Hematopoietic multipotent progenitor cell (in vitro differentiated cells): Measurements from ENCODE around the gene PHF24. TPM values are rescaled to one million over a fixed set of nuclear protein-coding genes. Genes with fewer than 3 reads are reported as not detected.
"Not testable (repeated sequence)": the region's sequence is repeated elsewhere in the genome, so short reads cannot be mapped to it uniquely, and the experiment has no call there.

Source experiments
- DNase-seq, 3 donors: peaks; one replicate each; pipeline ENCODE4 v3.0.0-alpha.2; 2011 to 2015; ENCODE audit warnings: low read depth in 2 of 3, low spot score in 2 of 3
- total RNA-seq: library from RNA; depleted of rRNA; stranded (reverse); fragments of >200 nt; gene quantifications from one replicate; pipeline ENCODE4 v1.2.3, GENCODE V29; 2012

PHF24 gene
- total RNA-seq = under 0.01 TPM

DNA sequence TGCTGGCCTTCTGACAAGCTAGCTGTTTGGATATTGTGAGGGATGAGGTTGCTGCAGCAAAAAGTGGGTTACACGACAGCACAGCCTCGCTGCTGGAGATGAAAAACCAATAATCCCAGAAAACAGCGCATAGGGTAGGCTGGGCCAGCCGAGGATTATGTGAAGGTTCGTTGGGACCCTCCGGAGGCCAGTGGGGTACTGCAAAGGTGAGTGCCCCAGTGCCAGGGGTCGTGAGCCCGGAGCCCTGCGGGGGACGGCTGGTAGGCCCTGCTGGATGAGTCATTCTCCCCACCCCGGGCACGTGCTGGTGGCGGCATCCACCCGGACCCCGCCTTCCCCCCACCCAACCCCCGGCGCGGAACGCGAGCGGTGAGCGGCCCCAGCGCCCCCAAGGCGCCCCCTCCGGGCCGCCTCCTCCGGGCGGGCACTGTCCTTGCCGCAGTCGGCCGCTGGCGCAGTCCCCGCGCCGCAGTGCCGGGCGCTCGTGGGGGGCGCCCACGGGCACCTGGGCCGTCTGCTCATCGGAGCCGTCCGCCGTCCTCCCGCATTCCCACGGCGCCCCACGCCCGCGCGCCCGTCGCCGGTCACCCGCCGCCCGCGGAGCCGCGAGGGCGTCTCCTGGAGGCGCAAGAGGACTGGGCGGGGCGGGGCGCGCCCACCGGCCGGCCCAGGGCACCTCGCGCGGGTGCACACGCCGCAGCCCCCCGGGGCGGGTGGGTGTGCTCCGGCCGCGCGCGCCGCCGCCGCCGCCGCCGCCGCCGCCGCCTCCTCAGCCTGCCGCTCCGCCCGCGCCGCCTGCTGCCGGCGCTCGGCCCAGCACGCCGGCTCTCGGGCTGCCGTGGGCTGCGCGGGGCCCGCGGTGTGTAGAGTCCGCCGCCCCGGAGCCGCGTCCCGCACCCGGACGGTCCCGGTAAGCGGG, at the start of gene PHF24:
Gene PHF24, plus strand, starts transcription at position 794 of the 919 bp plus-strand sequence. CDS start 13,014 bp downstream, outside the sequence.
- peak in 2 of 3 donors; percentile 39 to 67 for DNase-seq

DNA sequence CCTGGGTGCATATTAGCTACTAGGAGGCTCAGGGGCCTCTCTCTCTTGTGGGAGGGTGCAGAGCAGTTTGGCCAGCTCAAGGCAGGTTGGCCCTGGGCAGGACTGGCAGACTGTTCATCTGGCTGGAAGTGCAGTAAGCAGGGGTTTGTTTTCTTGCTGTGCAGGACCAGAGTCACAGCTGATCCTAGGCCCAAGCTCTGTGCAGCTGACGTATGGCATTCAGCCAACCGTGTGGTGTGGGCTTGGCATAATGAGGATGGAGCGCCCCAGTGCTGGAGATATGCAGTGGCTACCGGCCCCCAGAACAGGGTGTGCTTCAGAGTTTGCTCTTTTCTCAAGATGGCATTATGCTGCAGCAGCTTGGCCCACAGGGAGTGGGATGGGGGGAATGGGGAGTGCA, 31.0 kb upstream of the PHF24 start:
- DNase-seq = no peak

DNA sequence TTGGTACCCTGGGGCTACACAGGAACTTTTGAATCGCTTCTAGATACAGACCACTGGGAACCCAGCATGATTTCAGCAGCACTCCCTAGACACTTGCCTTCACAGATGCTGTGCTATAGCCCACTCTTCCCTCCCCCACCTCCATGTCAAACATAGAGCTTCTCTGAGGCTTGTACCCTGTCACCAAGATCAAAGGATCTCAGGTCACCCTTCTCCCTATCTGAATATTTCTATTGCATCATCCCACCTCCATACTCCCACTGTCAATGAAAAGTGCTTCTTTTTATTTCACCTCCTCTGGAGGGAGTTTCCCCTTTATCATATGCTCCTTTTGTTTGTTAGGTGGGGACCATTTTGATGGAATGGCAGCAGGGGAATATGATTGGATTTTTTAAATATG, 29.2 kb upstream of the PHF24 start:
- DNase-seq = no peak

DNA sequence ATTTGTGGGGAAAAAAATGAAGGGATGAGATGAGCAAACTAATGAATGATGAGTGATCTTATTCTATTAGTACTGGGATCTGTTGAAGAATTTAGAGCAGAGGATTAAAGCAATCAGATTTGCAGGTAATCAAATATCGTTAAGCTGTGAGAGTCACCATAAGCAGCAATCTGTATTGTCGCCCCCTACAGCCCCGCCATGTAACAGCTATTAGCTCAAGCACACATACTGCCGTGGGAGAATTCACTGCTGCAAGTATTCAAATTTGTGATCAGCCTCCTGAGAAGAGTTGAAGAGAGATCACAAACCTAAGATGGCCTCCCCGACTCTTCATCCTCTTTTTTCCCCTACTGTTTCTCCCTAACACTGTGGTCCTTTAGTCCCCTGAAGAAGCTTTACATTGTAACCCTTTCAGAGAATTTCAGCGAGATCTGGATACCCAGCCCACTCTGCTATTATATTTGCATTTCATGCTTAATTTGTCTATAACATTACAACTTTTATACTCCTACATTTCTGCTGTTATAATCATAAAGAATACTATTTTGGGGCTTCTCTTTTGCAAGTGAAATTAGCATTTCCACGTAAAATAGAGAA, 28.5 kb upstream of the PHF24 start:
- peak in 2 of 3 donors; percentile 10 to 45 for DNase-seq

DNA sequence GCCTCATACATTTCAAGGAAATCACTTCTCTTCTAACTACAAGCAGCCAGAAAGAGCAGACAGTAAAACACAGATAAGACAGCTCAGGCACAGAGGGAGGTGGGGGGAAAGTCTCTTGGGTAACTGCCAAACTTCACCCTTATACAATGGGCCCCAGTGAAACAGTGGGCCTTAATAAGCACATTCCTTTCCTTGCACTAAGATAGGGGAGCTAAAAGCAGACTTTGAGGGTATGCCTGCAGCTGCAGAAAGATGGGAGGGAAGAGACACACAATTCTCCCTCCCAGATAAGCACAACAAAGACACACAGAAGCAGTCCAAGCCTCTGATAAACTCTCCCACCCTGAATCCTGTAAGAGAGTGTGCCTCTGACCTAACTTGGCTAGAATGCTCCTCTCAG, 18.1 kb upstream of the PHF24 start:
- DNase-seq = not testable (repeated sequence)

DNA sequence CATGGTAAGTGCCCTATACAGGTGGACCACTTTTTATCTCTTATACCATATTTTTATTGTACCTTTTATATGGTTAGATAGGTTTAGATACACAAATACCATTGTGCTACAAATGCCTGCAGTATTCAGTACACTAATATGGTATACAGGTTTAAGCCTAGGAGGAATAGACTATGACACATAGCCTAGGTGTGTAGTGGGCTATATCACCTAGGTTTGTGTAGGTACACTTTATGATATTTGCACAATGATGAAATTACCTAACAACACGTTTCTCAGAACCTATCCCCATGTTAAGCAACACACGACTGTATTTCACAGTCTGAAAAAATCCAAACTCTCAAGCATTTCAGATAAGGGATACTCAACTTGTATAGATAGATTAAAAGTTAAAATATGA, 9.6 kb upstream of the PHF24 start:
- DNase-seq = no peak

DNA sequence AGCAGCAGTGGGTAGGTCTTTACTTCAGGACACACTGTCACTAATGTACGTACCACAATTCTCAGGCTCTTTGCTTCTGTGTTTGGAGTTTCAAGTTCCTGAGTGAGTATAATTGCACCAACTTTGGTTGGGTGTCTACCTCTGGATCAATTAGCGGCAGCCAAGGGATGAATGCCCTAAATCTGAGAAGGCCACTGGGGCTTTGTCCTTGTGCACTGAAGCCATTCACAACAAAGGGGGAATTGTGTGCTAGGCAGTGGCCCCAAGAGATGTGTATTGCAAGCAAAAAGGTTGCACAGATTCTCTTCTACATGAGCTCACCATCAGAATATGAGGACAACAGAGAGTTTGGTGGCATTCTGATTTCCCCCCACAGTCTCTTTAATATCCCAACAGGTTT, 3.9 kb upstream of the PHF24 start:
- DNase-seq = no peak

DNA sequence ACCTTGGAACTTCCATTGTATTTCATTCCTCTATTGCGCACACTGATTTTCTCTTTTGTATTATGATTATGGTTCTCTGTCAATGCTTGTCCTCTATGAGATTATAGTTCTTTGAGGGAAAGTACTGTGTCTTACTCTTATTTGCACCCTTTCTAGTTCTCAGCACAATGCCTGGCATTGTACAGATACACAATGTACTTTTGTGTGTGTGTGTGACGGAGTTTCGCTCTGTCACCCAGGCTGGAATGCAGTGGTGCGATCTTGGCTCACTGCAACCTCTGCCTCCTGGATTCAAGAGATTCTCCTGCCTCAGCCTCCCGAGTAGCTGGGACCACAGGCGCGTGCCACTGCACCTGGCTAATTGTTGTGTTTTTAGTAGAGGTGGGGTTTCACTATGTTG, 2.0 kb upstream of the PHF24 start:
- DNase-seq = not testable (repeated sequence)

DNA sequence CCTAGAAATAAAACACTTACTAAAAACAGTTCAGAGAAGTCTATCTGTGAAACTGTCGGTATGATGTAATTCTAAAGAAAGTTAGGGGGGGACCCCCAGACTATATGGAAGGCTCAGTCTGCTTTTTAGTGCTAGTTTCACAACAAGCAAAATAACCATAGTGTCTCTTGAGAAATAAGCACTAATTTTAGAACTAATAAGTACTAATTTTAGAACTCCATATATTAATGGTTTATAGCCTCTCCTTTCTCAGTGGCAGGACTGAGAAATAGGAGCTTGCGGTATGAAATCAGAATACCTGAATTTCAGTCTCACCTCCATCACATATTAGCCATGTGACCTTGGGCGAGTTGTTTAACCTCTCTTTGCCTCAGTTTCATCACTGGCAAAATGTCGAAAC, 1.4 kb upstream of the PHF24 start:
- no peak for DNase-seq

DNA sequence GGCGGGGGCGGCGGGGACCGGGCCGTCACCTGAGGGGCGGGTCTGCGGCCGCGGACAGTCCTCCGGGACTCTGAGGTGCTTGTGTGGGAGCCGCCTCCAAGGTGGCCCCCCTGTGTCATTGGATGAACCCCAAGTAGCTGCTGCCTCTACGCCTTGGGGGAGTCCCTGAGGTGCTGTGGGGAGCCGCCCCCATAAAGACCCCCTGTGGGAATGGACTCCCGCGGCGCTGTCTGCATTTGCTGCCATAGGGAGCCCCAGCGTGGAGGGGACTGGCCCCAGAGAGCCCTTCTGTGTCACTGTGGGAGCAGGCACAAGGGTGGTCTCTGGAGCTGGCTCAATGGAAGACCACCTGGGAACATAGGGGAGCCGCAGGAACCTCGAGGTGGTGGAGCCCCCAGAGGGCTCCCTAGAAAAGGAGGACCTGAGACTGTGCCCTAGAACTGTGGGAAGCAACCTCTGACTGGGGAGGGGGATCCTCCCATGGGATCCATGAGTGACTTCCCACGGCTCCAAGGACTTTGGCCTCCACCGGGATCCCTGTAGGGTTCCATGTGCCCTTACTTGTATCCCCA, 412 bp downstream of the PHF24 start:
- DNase-seq = peak in 1 of 3 donors; percentile 9

DNA sequence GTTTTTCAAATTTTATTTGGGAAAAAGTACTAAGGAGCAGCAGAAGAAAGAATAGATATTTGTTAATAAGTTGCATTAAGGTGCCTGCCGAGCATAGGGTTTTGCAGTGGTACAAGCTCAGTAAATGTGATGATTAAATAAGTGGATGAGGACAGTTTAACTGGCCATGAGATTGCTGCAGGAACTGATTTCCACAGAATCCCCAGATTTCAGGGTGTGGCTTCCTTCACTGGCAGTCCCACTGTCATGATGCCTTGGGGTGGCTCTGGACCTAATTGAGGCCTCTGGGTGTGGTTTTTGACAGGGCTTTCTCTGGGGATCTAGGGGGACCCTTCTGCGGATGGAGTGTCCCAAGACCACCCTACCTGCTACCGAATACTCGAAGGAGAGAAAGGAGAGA, 1.4 kb downstream of the PHF24 start:
- DNase-seq = no peak

DNA sequence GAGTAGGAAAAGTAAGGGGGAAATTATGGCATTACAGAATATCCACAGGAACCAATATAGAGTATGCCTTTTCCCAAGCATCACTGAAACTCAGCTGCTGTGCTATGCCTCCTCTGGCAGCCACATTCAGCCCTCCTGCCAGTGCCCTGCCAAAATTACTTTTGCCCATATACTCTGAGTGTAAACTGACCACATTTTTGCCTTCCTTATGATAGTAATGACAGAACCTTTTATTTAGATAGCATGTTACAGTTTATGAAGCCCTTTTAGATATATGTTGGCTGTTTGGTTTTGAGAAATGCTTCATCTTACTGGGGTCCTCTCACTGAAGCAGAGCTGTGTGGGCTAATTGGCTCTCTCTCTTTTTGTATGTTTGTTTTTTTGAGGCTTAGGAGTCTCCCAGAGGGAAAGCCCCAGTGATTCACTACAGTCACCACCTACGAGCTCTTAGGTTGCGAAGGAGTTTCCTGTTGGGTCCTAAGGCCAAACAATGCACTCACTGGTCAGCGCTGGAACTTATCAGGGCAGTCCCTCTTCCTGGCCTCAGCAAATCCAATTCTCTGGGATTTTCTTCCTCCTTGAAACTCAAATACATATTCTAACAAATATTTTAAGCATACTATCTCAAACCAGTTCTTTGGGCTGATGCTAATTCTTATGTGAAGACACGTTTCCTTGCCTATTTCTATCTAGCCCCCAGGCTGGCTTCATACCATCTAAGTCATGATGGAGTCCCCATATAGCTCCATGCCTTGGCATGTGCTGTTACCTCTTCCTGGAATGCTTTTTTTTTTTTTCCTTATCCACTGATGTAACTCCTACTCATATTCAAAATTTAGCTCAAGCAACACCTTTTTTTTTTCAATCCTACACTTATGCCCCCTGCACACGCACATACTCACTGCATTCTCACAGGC, 3.7 kb downstream of the PHF24 start:
- no peak for DNase-seq

DNA sequence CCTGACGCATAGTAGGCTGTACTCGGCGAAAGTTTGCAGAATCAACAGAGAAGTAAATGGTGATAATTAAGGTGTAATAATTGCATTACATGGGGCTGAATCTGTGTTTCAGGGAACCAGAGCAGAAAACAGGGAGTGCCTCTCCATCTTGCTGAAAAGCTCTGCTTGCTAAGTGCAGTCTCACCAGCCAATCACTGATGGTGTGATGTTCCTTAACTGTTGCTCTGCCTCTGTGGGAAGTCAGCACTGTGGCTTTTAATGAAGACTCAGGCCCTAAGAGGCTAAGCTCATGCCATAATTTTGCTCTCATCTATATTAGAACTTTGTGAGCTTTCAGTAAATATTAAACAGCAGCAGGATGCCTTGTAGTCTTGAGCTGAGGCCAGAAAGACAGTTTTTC, 4.5 kb downstream of the PHF24 start:
- DNase-seq = no peak

DNA sequence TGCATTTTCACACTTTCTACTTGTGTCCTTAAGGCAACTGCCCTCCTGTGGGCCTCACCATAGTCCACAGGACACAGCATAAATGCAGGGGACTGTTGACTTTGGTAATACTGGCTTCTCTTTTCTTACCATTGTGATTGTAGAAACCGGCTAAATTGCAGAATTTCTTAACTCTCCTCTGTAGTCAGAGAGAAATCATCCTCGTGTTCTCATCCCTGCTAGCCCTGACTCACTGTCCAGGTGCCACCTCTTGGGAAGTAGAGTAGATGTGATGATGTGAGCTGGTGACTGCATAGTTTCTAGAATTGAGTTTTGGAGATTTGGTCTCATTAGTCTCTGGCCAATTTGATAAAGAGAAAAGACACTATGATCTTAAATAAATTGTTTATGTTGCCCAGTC, 5.5 kb downstream of the PHF24 start:
- no peak for DNase-seq

DNA sequence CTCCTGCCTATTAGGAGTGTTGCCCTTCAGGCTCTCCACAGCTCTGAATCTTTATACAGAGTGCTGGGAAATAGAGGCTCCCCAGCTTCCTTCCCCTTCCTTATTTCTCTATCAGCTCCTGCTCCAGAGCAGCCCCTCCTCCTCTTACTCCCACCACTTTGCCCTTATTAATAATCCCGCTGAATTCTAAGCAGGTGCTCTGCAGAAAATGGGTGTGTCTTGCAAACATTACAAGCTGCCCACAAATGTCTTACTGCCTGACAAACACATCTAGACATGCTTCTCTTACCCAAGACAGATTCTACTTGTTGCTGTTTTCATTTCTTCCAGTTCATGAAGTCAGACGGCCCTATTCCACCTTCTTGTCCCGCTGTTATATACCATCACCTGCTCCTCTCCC, 6.4 kb downstream of the PHF24 start:
- no peak for DNase-seq

DNA sequence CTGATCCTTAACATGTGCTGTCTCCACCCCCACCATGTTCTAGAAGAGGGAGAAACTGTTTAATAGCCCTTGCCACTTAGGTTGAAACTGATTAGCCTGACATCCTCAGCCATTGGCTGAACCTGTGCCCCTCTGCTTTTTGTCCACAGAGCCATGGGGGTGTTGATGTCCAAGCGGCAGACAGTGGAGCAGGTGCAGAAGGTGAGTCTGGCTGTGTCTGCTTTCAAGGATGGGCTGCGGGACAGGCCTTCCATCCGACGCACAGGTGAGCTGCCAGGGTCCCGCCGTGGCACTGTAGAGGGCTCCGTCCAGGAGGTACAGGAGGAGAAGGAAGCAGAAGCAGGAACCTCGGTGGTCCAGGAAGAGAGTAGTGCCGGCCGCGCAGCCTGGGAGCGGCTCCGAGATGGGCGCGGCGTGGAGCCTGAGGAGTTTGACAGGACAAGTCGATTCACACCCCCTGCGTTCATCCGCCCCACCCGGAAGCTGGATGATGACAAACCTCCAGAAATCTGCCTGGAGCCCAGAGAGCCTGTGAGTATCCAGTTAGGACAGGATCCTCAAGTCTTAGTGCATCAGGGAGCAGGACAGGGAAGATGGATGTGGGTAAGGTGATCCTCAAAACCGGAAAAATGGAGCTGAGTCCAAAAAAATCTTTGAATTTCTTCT, 13.2 kb downstream of the PHF24 start:
- no peak for DNase-seq

DNA sequence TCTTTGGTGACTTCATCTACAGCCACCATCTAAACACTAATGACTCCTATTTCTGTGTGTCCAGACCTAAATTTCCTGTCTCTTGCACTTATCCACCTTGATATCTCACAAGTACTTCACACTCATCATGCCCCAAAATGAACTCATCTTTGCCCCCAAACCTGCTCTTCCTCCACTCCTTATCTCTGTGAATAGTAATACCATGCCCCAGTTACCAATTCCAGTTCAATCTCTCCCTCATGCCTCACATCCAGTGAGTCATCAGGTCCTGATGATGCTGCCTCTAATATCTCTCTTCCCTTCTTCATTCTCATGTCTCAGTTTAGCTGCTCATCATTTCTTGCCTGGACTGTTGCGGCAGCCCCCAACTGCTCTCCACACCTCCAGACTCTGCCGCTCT, 16.6 kb downstream of the PHF24 start:
- no peak for DNase-seq

DNA sequence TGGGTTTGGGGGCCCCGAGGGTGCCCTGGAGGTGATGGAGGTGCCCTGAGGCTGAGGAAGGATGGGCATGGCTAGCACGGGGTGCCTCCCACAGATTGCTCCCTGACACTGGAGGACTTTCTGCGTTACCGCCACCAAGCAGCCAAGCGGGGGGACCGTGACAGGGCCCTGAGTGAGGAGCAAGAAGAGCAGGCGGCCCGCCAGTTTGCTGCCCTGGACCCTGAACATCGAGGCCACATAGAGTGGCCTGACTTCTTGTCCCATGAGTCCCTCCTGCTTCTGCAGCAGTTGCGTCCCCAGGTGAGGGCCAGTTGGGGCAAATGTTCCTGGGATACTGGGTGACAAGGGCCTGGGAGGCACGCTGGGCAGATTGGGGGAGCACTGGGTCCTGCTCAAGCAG, 18.4 kb downstream of the PHF24 start:
- no peak for DNase-seq

DNA sequence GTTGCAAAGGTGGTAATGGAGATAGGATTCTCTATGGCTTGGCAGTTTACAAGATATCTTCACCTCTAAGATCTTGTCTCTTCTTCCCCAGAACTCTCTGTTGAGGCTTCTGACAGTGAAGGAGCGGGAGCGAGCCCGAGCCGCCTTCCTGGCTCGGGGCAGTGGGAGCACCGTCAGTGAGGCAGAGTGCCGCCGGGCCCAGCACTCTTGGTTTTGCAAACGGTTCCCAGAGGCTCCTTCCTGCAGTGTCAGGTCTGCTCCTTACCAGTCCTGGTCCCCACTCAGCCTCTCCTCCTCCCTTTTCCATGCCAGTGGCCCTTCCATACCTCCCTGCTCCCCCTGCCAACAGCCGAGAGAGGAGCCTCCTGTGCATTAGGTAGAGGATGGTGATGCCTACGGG, 18.9 kb downstream of the PHF24 start:
- no peak for DNase-seq

DNA sequence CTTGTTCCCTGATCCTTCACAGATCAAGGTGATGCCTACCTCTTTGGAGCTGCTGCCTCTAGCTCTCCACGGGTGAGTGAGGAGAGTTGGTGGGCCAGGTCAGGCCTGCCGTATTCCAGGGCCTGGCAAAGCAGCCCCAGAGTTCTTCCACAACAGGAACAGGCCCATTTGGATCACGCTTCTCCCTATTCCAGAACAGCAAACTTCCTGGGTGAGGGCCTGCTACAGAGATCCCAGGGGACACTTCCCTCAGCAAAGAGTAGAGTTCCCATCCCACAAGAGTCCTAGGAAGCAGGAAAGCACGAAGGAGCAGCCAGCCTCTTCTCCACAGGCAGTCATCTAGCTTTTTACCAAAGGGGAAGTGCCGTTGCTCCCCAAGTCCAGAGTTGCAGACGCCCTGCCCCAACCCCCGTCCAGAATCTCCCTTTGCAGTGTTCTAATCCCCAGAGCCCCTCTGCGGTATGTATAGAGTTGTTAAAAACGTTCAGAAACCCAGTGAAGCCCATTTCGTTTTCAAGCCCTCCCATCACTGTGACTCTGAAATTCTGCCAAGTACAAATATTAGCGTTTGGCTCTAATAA, 22.2 kb downstream of the PHF24 start:
- no peak for DNase-seq
